Left lung (tissue), 10 donors: ENCODE measurements around the gene CDS1. TPM values are rescaled to one million over a fixed set of nuclear protein-coding genes. Genes with fewer than 3 reads are reported as not detected.
"Not testable (repeated sequence)": the region's sequence is repeated elsewhere in the genome, so short reads cannot be mapped to it uniquely, and the experiment has no call there.

Experiments
- ATAC-seq: fragments of 200-7000 bp; cut with Tn5 transposase; one replicate; pipeline ENCODE4 v1.9.1; 2020; ENCODE audit warnings: moderate library complexity
- DNase-seq, 4 donors: peaks; one replicate each; pipeline ENCODE4 v3.0.0-alpha.2; 2013 to 2020
- H3K27ac ChIP-seq, 2 donors: fragments of 200-600 bp; sonication (generic) in 1 of 2; one replicate each; pipeline versions ENCODE4 v1.5.0 to v1.8.0; 2020 to 2021
- H3K27me3 ChIP-seq, 2 donors: fragments of 200-600 bp; sonication (generic) in 1 of 2; one replicate each; pipeline versions ENCODE4 v1.5.0 to v1.8.0; 2020 to 2021
- H3K36me3 ChIP-seq, 2 donors: fragments of 200-600 bp; sonication (generic) in 1 of 2; one replicate each; pipeline versions ENCODE4 v1.5.0 to v1.8.0; 2020 to 2021
- H3K4me1 ChIP-seq, 2 donors: fragments of 200-600 bp; one replicate each; pipeline ENCODE4 v1.8.0; 2021
- H3K4me3 ChIP-seq, 2 donors: fragments of 200-600 bp; sonication (generic) in 1 of 2; one replicate each; pipeline versions ENCODE4 v1.5.0 to v1.8.0; 2020 to 2021; ENCODE audit warnings: mild to moderate bottlenecking in 1 of 2
- H3K9me3 ChIP-seq, 2 donors: fragments of 200-600 bp; sonication (generic) in 1 of 2; one replicate each; pipeline versions ENCODE4 v1.5.0 to v1.8.0; 2020 to 2021
- CTCF ChIP-seq, 2 donors: fragments of 200-600 bp; sonication (generic) in 1 of 2; IDR thresholded peaks; one replicate each; pipeline versions ENCODE4 v1.5.0 to v1.8.0; 2021; ENCODE audit warnings: antibody characterized with exemption in 2 of 2
- intact Hi-C, 2 donors: fragments of 100-400 bp; cut with DNase I; formaldehyde crosslinking; loops; one replicate each; pipeline versions ENCODE4 v1.11.2 to v1.14.2; 2022
- polyA plus RNA-seq, 6 donors: library from polyadenylated mRNA; unstranded; fragments of 120-200 nt; gene quantifications; one replicate each; pipeline ENCODE4 v1.2.1, GENCODE V29; 2013; ENCODE audit not compliant: insufficient read length in 6 of 6
- total RNA-seq, 2 donors: library from RNA; stranded (reverse); fragmentation: NEBNext Ultra II Directional; extraction: Animal tissue kit (Norgen Biotek cat#: 25700); gene quantifications; one replicate each; pipeline ENCODE4 v1.2.1, GENCODE V29; 2021
- donor health status: DM: no; HTN: yes; CAD: no.
- donor health status: DM: no; HTN: no; CAD: no.

The CDS1 gene
- total and polyA plus RNA-seq, 8 donors, result 10.3 to 25.7 (median 20.9) TPM

GRCh38 chr4:84661191-84661939 lies 78.4 kb downstream of the CDS1 start:
- H3K36me3 ChIP-seq, result peaks cover 0 to 11% of the 10 kb centered on the region in 2 donors
- no peaks in the 10 kb centered on the region for H3K4me1 ChIP-seq
- intact Hi-C loops, result no loop called here
- no peak overlapping the region for H3K4me3 ChIP-seq
- H3K27ac ChIP-seq, result no peak overlapping the region
- DNase-seq (no peak), ATAC-seq (no peak)
- TF ChIP-seq CTCF (IDR thresholded peaks at IDR 0.05), result no peak
- peaks cover 0 to 3% of the 10 kb centered on the region in 2 donors for H3K9me3 ChIP-seq
- no peaks in the 10 kb centered on the region for H3K27me3 ChIP-seq

DNA sequence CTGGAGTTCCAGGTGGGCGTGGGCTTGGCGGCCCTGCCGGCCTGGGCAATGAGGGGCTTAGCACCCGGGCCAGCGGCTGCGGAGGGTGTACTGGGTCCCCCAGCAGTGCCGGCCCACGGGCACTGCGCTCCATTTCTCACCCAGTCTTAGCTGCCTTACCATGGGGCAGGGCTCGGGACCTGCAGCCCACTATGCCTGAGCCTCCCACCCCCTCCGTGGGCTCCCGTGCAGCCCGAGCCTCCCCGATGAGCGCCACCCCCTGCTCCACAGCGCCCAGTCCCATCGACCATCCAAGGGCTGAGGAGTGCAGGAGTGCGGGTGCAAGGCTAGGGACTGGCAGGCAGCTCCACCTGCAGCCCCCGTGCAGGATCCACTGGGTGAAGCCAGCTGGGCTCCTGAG lies 81.8 kb downstream of the CDS1 start:
- DNase-seq, intact Hi-C loops, H3K4me1 ChIP-seq, H3K4me3 ChIP-seq, H3K27ac ChIP-seq, H3K27me3 ChIP-seq, H3K9me3 ChIP-seq, ATAC-seq: not testable (repeated sequence)
- H3K36me3 ChIP-seq, result peaks cover 0 to 40% of the 10 kb centered on the region in 2 donors

DNA sequence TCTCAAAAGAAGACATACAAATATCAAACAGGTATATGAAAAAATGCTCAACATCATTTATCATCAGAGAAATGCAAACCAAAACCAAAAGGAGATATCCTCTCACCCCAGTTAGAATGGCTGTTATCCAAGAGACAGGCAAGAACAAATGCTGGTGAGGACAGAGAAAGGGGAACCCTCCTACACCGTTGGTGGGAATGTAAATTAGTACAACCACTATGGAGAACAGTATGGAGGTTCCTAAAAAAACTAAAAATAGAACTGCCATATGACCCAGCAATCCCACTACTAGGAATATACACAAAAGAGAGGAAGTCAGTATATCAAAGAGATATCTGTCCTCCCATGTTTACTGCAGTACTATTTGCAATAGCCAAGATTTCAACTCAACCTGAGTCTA lies 83.5 kb downstream of the CDS1 start:
- intact Hi-C loops, result no loop called here
- ATAC-seq, result no peak
- H3K36me3 ChIP-seq, result peaks cover 0 to 56% of the 10 kb centered on the region in 2 donors
- no peak for DNase-seq
- no peak overlapping the region for H3K27ac ChIP-seq
- TF ChIP-seq CTCF (IDR thresholded peaks at IDR 0.05), result no peak
- no peaks in the 10 kb centered on the region for H3K9me3 ChIP-seq
- H3K4me3 ChIP-seq, result no peak overlapping the region
- no peaks in the 10 kb centered on the region for H3K27me3 ChIP-seq
- H3K4me1 ChIP-seq, result no peaks in the 10 kb centered on the region

GRCh38 chr4:84669201-84669600 lies 86.3 kb downstream of the CDS1 start:
- ATAC-seq, result no peak
- no peak for DNase-seq
- H3K4me3 ChIP-seq, result no peak overlapping the region
- TF ChIP-seq CTCF (IDR thresholded peaks at IDR 0.05), result no peak
- H3K4me1 ChIP-seq, result peaks cover 5 to 11% of the 10 kb centered on the region in 2 donors
- no peaks in the 10 kb centered on the region for H3K27me3 ChIP-seq
- H3K9me3 ChIP-seq, result no peaks in the 10 kb centered on the region
- H3K27ac ChIP-seq, result no peak overlapping the region
- intact Hi-C loops, result no loop called here
- H3K36me3 ChIP-seq, result peaks cover 0 to 84% of the 10 kb centered on the region in 2 donors

- H3K4me3 ChIP-seq, result no peak overlapping the region
- no peaks in the 10 kb centered on the region for H3K27me3 ChIP-seq
- TF ChIP-seq CTCF (IDR thresholded peaks at IDR 0.05), result no peak
- H3K9me3 ChIP-seq, result no peaks in the 10 kb centered on the region
- H3K27ac ChIP-seq, result no peak overlapping the region
- intact Hi-C loops, result no loop called here
- peaks cover 7 to 96% of the 10 kb centered on the region in 2 donors for H3K36me3 ChIP-seq
- DNase-seq (no peak), ATAC-seq (no peak)
- peaks cover 5 to 11% of the 10 kb centered on the region in 2 donors for H3K4me1 ChIP-seq
Measured at GRCh38 chr4:84672177-84672576, 89.2 kb downstream of the CDS1 start.
